Chondrocyte (in vitro differentiated cells): Measurements from ENCODE around the gene UVRAG. TPM values are rescaled to one million over a fixed set of nuclear protein-coding genes. Genes with fewer than 3 reads are reported as not detected.

ENCODE experiments used
- DNase-seq: peaks from one replicate; pipeline ENCODE4 v3.0.0; 2021; ENCODE audit warnings: mixed read lengths, low spot score
- H3K27ac Mint-ChIP-seq: one replicate; pipeline ENCODE4 v1.8.0; 2021; ENCODE audit warnings: mild to moderate bottlenecking, moderate library complexity, mixed read lengths; ENCODE audit not compliant: unreplicated experiment
- H3K27me3 Mint-ChIP-seq: 2 replicates; pipeline ENCODE4 v1.8.0; 2021; ENCODE audit warnings: low read depth, mixed read lengths
- H3K36me3 Mint-ChIP-seq: 2 replicates; pipeline ENCODE4 v1.8.0; 2021; ENCODE audit warnings: low read depth, mixed read lengths
- H3K4me1 Mint-ChIP-seq: 2 replicates; pipeline ENCODE4 v1.8.0; 2021; ENCODE audit warnings: low read depth, mild to moderate bottlenecking, mixed read lengths
- H3K4me3 Mint-ChIP-seq: one replicate; pipeline ENCODE4 v1.8.0; 2021; ENCODE audit warnings: mild to moderate bottlenecking, moderate library complexity, mixed read lengths; ENCODE audit not compliant: unreplicated experiment
- H3K9me3 Mint-ChIP-seq: 2 replicates; pipeline ENCODE4 v1.8.0; 2021; ENCODE audit warnings: low read depth, mixed read lengths
- CTCF ChIP-seq: fragments of 200-600 bp; sonication (generic); IDR thresholded peaks from 2 replicates; pipeline ENCODE4 v1.5.0; 2021; ENCODE audit warnings: antibody characterized with exemption, mild to moderate bottlenecking, moderate library complexity
- total RNA-seq: library from RNA; stranded (reverse); gene quantifications from 3 replicates; pipeline ENCODE4 v1.2.1, GENCODE V29; 2021

Gene UVRAG
- total RNA-seq, 1 donor from 2014 or later = 16.9 TPM

- DNase-seq = no peak
- no peak overlapping the region for H3K4me3 Mint-ChIP-seq
These were observed 268.8 kb downstream of the UVRAG start for GRCh38 chr11:76083563-76084451.

GRCh38 chr11:76085270-76085669 is 270.3 kb downstream of the UVRAG start:
- peaks cover 55% of the 10 kb centered on the region for H3K4me1 Mint-ChIP-seq
- H3K27me3 Mint-ChIP-seq = no peaks in the 10 kb centered on the region
- H3K27ac Mint-ChIP-seq = no peak overlapping the region
- TF ChIP-seq CTCF = no peak
- H3K36me3 Mint-ChIP-seq = peaks cover 2% of the 10 kb centered on the region
- no peak for DNase-seq
- H3K9me3 Mint-ChIP-seq = peaks cover under 1% of the 10 kb centered on the region
- H3K4me3 Mint-ChIP-seq = no peak overlapping the region

More at GRCh38 chr11:76083563-76084451, 268.8 kb downstream of the UVRAG start:
- peak overlapping the region; percentile 30 for H3K27ac Mint-ChIP-seq
- TF ChIP-seq CTCF = no peak
- H3K27me3 Mint-ChIP-seq = no peaks in the 10 kb centered on the region
- no peaks in the 10 kb centered on the region for H3K36me3 Mint-ChIP-seq
- peaks cover 61% of the 10 kb centered on the region for H3K4me1 Mint-ChIP-seq
- no peaks in the 10 kb centered on the region for H3K9me3 Mint-ChIP-seq

- no peak overlapping the region for H3K4me3 Mint-ChIP-seq
- TF ChIP-seq CTCF = no peak
- no peak for DNase-seq
- no peaks in the 10 kb centered on the region for H3K27me3 Mint-ChIP-seq
- H3K36me3 Mint-ChIP-seq = peaks cover 12% of the 10 kb centered on the region
- H3K4me1 Mint-ChIP-seq = peaks cover 49% of the 10 kb centered on the region
- peak overlapping the region; percentile 78 for H3K27ac Mint-ChIP-seq
- H3K9me3 Mint-ChIP-seq = peaks cover 14% of the 10 kb centered on the region
These were observed 272.0 kb downstream of the UVRAG start for GRCh38 chr11:76086743-76087635.

GRCh38 chr11:76087749-76088148 is 272.7 kb downstream of the UVRAG start:
- H3K27ac Mint-ChIP-seq = peak overlapping the region; percentile 42
- peaks cover 49% of the 10 kb centered on the region for H3K4me1 Mint-ChIP-seq
- H3K36me3 Mint-ChIP-seq = peaks cover 12% of the 10 kb centered on the region

More at GRCh38 chr11:76087749-76088148, 272.7 kb downstream of the UVRAG start:
- no peak for DNase-seq
- no peak overlapping the region for H3K4me3 Mint-ChIP-seq
- H3K27me3 Mint-ChIP-seq = no peaks in the 10 kb centered on the region
- TF ChIP-seq CTCF = no peak
- peaks cover 14% of the 10 kb centered on the region for H3K9me3 Mint-ChIP-seq
